Bladder microvascular endothelial cell (primary cell): ENCODE measurements around the gene HSFX4. TPM values are rescaled to one million over a fixed set of nuclear protein-coding genes. Genes with fewer than 3 reads are reported as not detected.

Source experiments
- total RNA-seq: library from RNA; depleted of rRNA; stranded (reverse); fragments of >200 nt; gene quantifications from 2 replicates; pipeline ENCODE4 v1.2.3, GENCODE V29; 2014

The HSFX4 gene, protein sequence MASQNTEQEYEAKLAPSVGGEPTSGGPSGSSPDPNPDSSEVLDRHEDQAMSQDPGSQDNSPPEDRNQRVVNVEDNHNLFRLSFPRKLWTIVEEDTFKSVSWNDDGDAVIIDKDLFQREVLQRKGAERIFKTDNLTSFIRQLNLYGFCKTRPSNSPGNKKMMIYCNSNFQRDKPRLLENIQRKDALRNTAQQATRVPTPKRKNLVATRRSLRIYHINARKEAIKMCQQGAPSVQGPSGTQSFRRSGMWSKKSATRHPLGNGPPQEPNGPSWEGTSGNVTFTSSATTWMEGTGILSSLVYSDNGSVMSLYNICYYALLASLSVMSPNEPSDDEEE
- total RNA-seq = not detected in 2 replicates

DNA sequence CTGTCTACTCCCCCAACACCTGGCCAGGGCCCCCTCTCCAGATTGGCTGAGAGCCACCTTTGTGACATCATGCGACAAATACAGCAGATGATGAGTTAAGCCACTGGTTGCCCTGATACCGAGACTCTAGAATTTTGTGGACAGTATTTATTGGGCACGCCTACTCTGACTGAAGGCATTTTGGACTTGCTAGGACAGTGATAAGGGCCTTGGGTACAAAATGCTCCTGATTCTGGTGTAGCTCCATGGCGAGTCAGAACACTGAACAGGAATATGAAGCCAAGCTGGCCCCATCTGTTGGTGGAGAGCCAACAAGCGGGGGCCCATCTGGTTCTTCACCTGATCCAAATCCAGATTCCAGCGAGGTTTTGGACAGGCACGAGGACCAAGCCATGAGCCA lies at the start of gene HSFX4:
TSS of gene HSFX4 (plus strand) at position 174 of the 400 bp plus-strand sequence. CDS start at position 246, 72 bp downstream.

DNA sequence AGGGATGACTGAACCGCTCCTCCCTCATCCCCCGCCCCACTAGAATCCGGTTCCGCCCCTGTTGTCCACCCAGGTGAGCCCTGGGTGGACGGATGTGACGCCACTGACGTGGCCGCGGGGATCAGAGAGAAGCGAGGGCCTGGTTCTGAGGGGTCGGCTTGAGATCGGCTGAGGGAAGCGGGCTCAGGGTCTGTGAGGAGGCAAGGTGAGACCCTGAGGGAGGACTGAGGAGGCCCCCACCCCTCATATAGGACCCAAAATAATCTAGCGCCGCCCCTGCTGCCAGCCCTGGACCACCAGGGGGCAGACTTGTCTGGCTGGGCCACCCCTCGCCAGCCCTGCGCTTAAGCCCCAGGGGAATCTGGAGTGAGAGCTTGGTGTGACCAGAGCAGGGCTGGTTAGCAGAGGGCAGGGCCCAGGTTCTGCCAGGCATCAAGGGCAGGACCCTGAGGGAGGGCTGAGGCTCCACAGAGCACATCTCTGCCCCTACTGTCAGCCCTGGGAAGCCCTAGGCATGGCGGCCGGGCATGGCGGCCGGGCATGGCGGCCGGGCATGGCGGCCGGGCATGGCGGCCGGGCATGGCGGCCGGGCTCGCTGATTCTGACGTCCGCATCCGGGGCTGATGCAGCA lies 48.2 kb upstream of the HSFX4 start, which contains the start of gene MAGEA8:
TSS of gene MAGEA8 (plus strand) at position 103 of the 631 bp plus-strand sequence. CDS start 3,090 bp downstream, outside the sequence.

DNA sequence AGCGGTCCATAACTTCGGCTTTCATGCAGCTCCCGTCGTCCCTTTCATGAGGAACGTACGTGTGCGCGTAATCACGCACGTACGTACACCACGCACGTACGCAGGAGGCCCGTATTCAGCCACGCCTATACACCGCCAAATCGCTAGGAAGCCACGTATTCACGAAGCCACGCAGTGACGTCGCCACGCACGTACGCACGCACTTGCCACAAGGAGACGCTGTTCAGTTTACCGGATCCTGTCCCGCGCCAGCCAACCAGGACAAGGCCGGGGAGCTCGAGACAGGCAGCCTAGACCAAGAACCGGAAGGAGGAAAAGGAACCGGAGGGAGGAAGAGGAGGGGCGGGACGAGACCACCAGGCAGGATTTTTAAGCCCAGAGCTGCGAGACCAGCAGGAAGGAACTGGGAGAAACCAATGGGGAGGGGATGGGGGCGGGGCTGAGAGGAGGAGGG lies 9.1 kb downstream of the HSFX4 start, which contains the start of gene EOLA2:
TSS of gene EOLA2 (minus strand) at position 65 of the 454 bp plus-strand sequence. CDS start 4,617 bp downstream, outside the sequence.

Other genes with a start within 250 kb of the HSFX4 start
- gene MAGEA11, start 217.5 kb upstream of the HSFX4 start, total RNA-seq = not detected in 2 replicates
- gene HSFX1, start 155.5 kb upstream of the HSFX4 start, total RNA-seq = 0.16 and 1.7 TPM in 2 replicates
- gene MAGEA9, start 147.6 kb upstream of the HSFX4 start, total RNA-seq = not detected in 2 replicates
- gene MAGEA8, start 48.4 kb upstream of the HSFX4 start, total RNA-seq = not detected in 2 replicates
- gene EOLA2, start 8.9 kb downstream of the HSFX4 start, total RNA-seq = 12.1 and 13.0 TPM in 2 replicates